CD14-positive monocyte (primary cell): ENCODE results near the gene SCGB1C1. TPM values are rescaled to one million over a fixed set of nuclear protein-coding genes. Genes with fewer than 3 reads are reported as not detected.

ENCODE experiments used
- DNase-seq, 3 donors: peaks; one replicate each; pipeline ENCODE4 v3.0.0-alpha.2; 2011 to 2022
- H2AFZ ChIP-seq: 2 replicates; pipeline ENCODE4 v1.6.0; 2012; ENCODE audit warnings: mild to moderate bottlenecking, low read depth, low read length, inconsistent platforms; ENCODE audit not compliant: insufficient read depth, poor library complexity, severe bottlenecking
- H3K27ac ChIP-seq, 2 donors: 1 replicate in 1 of 2; 2 replicates in 1 of 2; pipeline ENCODE4 v1.5.1; 2012 to 2013; ENCODE audit warnings: low read length in 2 of 2, control low read depth in 1 of 2, inconsistent platforms in 1 of 2, low read depth in 1 of 2, mild to moderate bottlenecking in 1 of 2
- H3K27me3 ChIP-seq, 2 donors: one replicate each; pipeline versions ENCODE4 v1.6.0 to v1.6.1; 2011 to 2013; ENCODE audit warnings: low read length in 2 of 2; ENCODE audit not compliant: control insufficient read depth in 2 of 2, insufficient read depth in 2 of 2
- H3K36me3 ChIP-seq, 2 donors: replicated peaks in 1 of 2; 1 replicate in 1 of 2; 2 replicates in 1 of 2; pipeline versions ENCODE4 v1.5.1 to v1.6.1; 2012 to 2013; ENCODE audit warnings: low read length in 2 of 2, control low read depth in 1 of 2, inconsistent platforms in 1 of 2, mild to moderate bottlenecking in 1 of 2; ENCODE audit not compliant: insufficient read depth in 2 of 2, control insufficient read depth in 1 of 2
- H3K4me1 ChIP-seq, 2 donors: 1 replicate in 1 of 2; 2 replicates in 1 of 2; pipeline versions ENCODE4 v1.5.1 to v1.6.1; 2012 to 2013; ENCODE audit warnings: low read length in 2 of 2, control low read depth in 1 of 2, inconsistent platforms in 1 of 2, mild to moderate bottlenecking in 1 of 2, moderate library complexity in 1 of 2; ENCODE audit not compliant: insufficient read depth in 2 of 2, control insufficient read depth in 1 of 2
- H3K4me2 ChIP-seq: replicated peaks from 2 replicates; pipeline ENCODE3; 2012; ENCODE audit warnings: low read length, moderate library complexity, mild to moderate bottlenecking; ENCODE audit not compliant: poor library complexity, severe bottlenecking; ENCODE audit errors: extremely low read depth
- H3K4me3 ChIP-seq, 3 experiments: fragments of 200-600 bp in 1 of 3; sonication (generic) in 1 of 3; replicated peaks in 1 of 3; 1 replicate in 2 of 3; 2 replicates in 1 of 3; pipeline ENCODE4 v1.5.1; 2011 to 2013; ENCODE audit warnings: low read length in 3 of 3, mild to moderate bottlenecking in 3 of 3, control low read depth in 2 of 3, low read depth in 2 of 3, inconsistent platforms in 1 of 3, moderate library complexity in 1 of 3
- H3K79me2 ChIP-seq: 2 replicates; pipeline ENCODE4 v1.6.0; 2012; ENCODE audit warnings: mild to moderate bottlenecking, control low read depth, inconsistent platforms, low read length, moderate library complexity; ENCODE audit not compliant: insufficient read depth
- H3K9ac ChIP-seq: 2 replicates; pipeline ENCODE4 v1.6.0; 2017; ENCODE audit warnings: low read length, mild to moderate bottlenecking; ENCODE audit not compliant: insufficient read depth, poor library complexity, severe bottlenecking
- H3K9me3 ChIP-seq, 2 donors: replicated peaks in 1 of 2; 1 replicate in 1 of 2; 2 replicates in 1 of 2; pipeline versions ENCODE4 v1.5.1 to v1.6.1; 2012 to 2013; ENCODE audit warnings: low read length in 2 of 2, control low read depth in 1 of 2; ENCODE audit not compliant: control insufficient read depth in 1 of 2, insufficient read depth in 1 of 2
- H4K20me1 ChIP-seq: 2 replicates; pipeline ENCODE4 v1.6.0; 2012; ENCODE audit warnings: mild to moderate bottlenecking, low read length, control low read depth, moderate library complexity; ENCODE audit not compliant: insufficient read depth
- H3K27ac Mint-ChIP-seq, 7 donors: one replicate each; pipeline ENCODE4 v1.8.0; 2020; ENCODE audit warnings: mild to moderate bottlenecking in 7 of 7, mixed read lengths in 7 of 7, moderate library complexity in 6 of 7, inconsistent platforms in 2 of 7
- H3K27me3 Mint-ChIP-seq, 3 donors: one replicate each; pipeline ENCODE4 v1.8.0; 2021 to 2022; ENCODE audit warnings: low read depth in 3 of 3, mild to moderate bottlenecking in 3 of 3, mixed read lengths in 3 of 3, moderate library complexity in 3 of 3, inconsistent platforms in 1 of 3
- H3K36me3 Mint-ChIP-seq, 2 donors: one replicate each; pipeline ENCODE4 v1.8.0; 2020; ENCODE audit warnings: mixed read lengths in 2 of 2, inconsistent platforms in 1 of 2, mild to moderate bottlenecking in 1 of 2
- H3K4me1 Mint-ChIP-seq: one replicate; pipeline ENCODE4 v1.8.0; 2020; ENCODE audit warnings: mild to moderate bottlenecking, mixed read lengths
- H3K4me3 Mint-ChIP-seq, 2 donors: one replicate each; pipeline ENCODE4 v1.8.0; 2020; ENCODE audit warnings: mild to moderate bottlenecking in 2 of 2, mixed read lengths in 2 of 2, moderate library complexity in 1 of 2
- H3K9me3 Mint-ChIP-seq, 7 donors: one replicate each; pipeline ENCODE4 v1.8.0; 2020 to 2022; ENCODE audit warnings: mixed read lengths in 7 of 7, mild to moderate bottlenecking in 6 of 7, moderate library complexity in 6 of 7, inconsistent platforms in 2 of 7
- WGBS: methylation state at CpG from one replicate; pipeline ENCODE4 v1.1.5; 2013; ENCODE audit warnings: missing lambda C conversion rate; ENCODE audit not compliant: insufficient coverage; 5-methylcytosine and 5-hydroxymethylcytosine counted together
- intact Hi-C, 2 donors: fragments of 100-400 bp; cut with micrococcal nuclease; formaldehyde crosslinking; loops; one replicate each; pipeline versions ENCODE4 v1.15.0 to v1.15.1; 2023
- polyA plus RNA-seq, 3 donors: library from polyadenylated mRNA; depleted of rRNA in 1 of 3; unstranded in 2 of 3; stranded (reverse) in 1 of 3; fragments of 300-500 nt in 2 of 3; fragments of >200 nt in 1 of 3; fragmentation: Illumina TruSeq in 2 of 3; gene quantifications; 1 replicate in 2 of 3; 2 replicates in 1 of 3; pipeline ENCODE4 v1.2.3, GENCODE V29; 2012 to 2021
- TF ChIP-seq, protein P1 (sequence below): fragments of 200-600 bp; IDR thresholded peaks from one replicate; pipeline ENCODE4 v1.8.0; 2022; ENCODE audit warnings: antibody characterized with exemption, mild to moderate bottlenecking

The SCGB1C1 gene
- polyA plus RNA-seq, 3 donors, result not detected

DNA sequence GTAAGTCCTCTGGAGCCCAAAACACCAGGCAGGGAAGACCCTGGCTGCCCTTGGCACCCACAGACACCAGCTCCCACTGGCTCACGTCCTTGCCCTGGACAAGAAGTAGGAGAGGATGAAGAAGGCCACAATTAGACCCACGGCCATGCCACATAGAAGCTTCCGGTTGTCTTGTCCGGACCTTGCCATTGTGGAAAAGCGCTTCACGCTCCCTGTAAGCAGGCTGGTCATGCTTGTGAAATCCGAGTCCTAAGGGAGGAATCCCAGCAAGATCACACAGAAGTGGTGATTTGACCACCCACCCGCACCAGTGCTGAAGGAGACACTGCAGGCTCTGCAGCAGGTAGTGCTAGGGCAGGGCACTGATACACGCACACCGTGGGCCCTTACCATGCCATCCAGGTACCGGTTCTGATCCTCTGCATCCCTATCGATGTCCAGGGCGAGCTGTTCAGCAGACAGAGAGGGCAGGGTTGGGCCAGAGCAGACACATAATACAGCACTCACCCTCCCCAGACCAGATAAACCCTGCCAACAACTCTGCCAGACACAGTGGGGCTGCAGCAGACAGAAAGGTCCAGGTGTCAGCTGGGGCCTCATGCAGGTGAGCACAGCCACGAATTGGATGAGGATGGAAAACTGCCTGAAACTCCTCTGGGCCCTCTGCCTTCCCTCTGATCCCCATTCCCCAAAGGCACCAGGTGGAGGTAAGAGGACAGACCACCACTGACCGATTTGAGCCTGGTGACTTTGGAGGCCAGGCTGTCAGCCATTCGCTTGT lies 12.5 kb downstream of the SCGB1C1 start:
- Mint-ChIP-seq H3K9me3 (no peaks in the 10 kb centered on the region), H3K4me3 (no peak overlapping the region), H3K4me1 (peaks cover 56% of the 10 kb centered on the region), H3K27me3 (peaks cover 2 to 6% (median 4%) of the 10 kb centered on the region in 3 donors), H3K27ac (peak overlapping the region in 1 of 7 donors; percentile 21), H3K36me3 (peaks cover 42 to 53% of the 10 kb centered on the region in 2 donors)
- Histone ChIP-seq H3K9me3 (no peaks in the 10 kb centered on the region), H3K27me3 (no peaks in the 10 kb centered on the region), H3K4me2 (no peak overlapping the region), H3K9ac (no peak overlapping the region), H3K36me3 (peaks cover 23 to 40% of the 10 kb centered on the region in 2 donors), H3K79me2 (peaks cover 57% of the 10 kb centered on the region), H3K27ac (no peak overlapping the region), H3K4me1 (peaks cover 50 to 68% of the 10 kb centered on the region in 2 donors), H3K4me3 (no peak overlapping the region), H2AFZ (no peak overlapping the region), H4K20me1 (peaks cover 55% of the 10 kb centered on the region)
- TF ChIP-seq, protein P1, sequence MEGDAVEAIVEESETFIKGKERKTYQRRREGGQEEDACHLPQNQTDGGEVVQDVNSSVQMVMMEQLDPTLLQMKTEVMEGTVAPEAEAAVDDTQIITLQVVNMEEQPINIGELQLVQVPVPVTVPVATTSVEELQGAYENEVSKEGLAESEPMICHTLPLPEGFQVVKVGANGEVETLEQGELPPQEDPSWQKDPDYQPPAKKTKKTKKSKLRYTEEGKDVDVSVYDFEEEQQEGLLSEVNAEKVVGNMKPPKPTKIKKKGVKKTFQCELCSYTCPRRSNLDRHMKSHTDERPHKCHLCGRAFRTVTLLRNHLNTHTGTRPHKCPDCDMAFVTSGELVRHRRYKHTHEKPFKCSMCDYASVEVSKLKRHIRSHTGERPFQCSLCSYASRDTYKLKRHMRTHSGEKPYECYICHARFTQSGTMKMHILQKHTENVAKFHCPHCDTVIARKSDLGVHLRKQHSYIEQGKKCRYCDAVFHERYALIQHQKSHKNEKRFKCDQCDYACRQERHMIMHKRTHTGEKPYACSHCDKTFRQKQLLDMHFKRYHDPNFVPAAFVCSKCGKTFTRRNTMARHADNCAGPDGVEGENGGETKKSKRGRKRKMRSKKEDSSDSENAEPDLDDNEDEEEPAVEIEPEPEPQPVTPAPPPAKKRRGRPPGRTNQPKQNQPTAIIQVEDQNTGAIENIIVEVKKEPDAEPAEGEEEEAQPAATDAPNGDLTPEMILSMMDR, result no peak
- DNase-seq, result peak in 1 of 3 donors; percentile 4
- WGBS, result 98% methylated on average over 15 of the region's 16 CpGs
- intact Hi-C loops, result loop anchor here in 1 of 2 donors (5.0 to 10.0 kb wide), 2 partner anchors 62 to 299 kb away; partner anchors contain the start of gene RNH1

DNA sequence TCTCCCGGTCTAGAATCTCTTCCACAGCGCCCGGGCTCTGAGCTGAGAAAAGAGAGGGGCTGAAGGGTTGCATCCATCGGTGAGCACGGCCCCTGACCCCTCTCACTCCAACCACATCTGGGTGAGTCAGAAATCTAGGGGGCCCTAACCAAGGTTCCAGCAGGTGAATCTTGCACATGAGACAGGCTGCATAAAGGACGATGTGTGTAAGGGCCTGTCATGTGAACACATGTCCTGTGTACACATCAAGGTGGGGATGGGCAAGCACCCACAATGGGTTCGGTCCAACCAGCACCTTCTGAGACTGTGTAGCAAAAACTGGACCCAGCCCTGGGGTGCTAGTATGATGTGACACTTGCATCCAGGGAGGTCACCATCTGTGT lies 13.1 kb downstream of the SCGB1C1 start:
- H3K79me2 ChIP-seq, result peaks cover 62% of the 10 kb centered on the region
- peak overlapping the region; percentile 86 for H3K4me2 ChIP-seq
- no peak overlapping the region for H2AFZ ChIP-seq
- H3K9me3 ChIP-seq, result no peaks in the 10 kb centered on the region
- peaks cover 60% of the 10 kb centered on the region for H4K20me1 ChIP-seq
- H3K9me3 Mint-ChIP-seq, result no peaks in the 10 kb centered on the region
- peak overlapping the region; percentile 98 for H3K9ac ChIP-seq
- peaks cover 0 to 6% (median 4%) of the 10 kb centered on the region in 3 donors for H3K27me3 Mint-ChIP-seq
- H3K27ac ChIP-seq, result peak overlapping the region in 1 of 2 donors; percentile 100
- peaks cover 42 to 53% of the 10 kb centered on the region in 2 donors for H3K36me3 Mint-ChIP-seq
- H3K27me3 ChIP-seq, result no peaks in the 10 kb centered on the region
- DNase-seq, result no peak
- intact Hi-C loops, result loop anchor here in 1 of 2 donors (5.0 to 10.0 kb wide), 2 partner anchors 61 to 299 kb away; partner anchors contain the start of gene RNH1
- H3K27ac Mint-ChIP-seq, result peak overlapping the region in 3 of 7 donors; percentile 99 to 100 (median 100)
- H3K4me1 Mint-ChIP-seq, result peaks cover 60% of the 10 kb centered on the region
- peaks cover 28 to 46% of the 10 kb centered on the region in 2 donors for H3K36me3 ChIP-seq
- TF ChIP-seq, protein P1, result no peak
- peak overlapping the region in 2 of 3 experiments; percentile 81 to 98 for H3K4me3 ChIP-seq
- H3K4me3 Mint-ChIP-seq, result peak overlapping the region; percentile 97 to 98
- H3K4me1 ChIP-seq, result peaks cover 50 to 72% of the 10 kb centered on the region in 2 donors
- WGBS, result 100% methylated on average over 2 of the region's 7 CpGs
